ENCODE data around the gene GOLM1.
"Not testable (repeated sequence)": the region's sequence is repeated elsewhere in the genome, so short reads cannot be mapped to it uniquely, and the experiment has no call there.

GOLM1 gene, protein sequence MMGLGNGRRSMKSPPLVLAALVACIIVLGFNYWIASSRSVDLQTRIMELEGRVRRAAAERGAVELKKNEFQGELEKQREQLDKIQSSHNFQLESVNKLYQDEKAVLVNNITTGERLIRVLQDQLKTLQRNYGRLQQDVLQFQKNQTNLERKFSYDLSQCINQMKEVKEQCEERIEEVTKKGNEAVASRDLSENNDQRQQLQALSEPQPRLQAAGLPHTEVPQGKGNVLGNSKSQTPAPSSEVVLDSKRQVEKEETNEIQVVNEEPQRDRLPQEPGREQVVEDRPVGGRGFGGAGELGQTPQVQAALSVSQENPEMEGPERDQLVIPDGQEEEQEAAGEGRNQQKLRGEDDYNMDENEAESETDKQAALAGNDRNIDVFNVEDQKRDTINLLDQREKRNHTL

DNA sequence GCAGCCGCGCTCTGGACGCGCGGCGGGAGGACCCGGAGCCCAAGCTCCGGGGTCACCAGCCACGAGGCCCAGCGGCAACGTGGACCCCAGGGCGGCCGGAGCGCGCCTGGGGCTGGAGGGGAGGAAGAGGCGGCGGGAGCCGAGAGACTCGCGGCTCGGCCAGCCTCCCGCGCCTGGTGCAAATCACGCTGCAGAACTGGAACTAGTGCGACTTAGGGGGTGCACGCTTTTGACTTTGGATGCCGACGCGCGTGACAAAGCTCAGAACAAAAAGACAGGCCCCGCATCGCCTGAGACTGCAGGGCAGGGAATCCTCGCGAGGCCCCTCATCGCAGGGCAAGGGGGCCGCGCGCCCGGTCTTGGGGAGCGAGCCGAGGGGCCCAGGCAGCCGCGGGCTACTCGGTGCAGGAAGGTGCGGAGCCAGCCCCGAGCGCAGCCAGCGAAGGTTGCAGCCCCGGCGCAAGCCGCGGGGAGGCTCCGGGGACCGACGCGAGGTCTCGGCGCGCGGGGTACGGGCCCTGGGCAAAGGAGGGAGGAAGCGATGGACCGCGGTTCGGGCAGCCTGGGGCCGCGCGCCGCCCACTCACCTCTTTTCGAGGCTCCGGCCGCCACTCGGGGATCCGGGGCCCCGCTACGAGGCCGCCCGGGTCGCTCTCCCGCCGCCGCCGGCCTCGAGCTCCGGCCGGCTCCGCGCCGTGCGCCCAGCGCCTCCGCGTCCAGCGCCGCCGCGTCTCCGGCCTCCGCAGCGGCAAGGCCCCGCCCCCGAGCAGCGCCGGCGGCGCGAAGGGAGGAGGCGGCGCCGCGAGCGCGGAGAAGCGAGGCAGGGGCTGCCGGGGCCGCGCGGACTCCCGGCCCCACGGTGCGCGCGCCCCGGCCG lies at the start of gene GOLM1:
Gene GOLM1 (minus strand): TSS at position 735 of the 877 bp plus-strand sequence. CDS start 20,238 bp downstream, outside the sequence.
- DNase-seq = peak; percentile 5

DNA sequence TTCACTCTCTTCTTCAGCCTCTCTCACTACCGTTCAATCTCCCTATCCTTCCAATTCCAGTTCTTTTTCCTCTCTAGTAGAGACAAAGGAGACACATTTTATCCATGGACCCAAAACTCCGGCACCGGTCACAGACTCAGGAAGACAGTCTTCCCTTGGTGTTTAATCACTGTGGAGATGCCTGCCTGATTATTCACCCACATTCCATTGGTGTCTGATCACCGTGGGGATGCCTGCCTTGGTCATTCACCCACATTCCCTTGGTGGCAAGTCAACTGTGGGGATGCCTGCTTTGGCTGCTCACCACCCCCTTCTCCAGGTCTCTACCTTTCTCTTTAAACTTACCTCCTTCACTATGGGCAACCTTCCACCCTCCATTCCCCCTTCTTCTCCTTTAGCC lies 47.3 kb upstream of the GOLM1 start:
- not testable (repeated sequence) for DNase-seq

DNA sequence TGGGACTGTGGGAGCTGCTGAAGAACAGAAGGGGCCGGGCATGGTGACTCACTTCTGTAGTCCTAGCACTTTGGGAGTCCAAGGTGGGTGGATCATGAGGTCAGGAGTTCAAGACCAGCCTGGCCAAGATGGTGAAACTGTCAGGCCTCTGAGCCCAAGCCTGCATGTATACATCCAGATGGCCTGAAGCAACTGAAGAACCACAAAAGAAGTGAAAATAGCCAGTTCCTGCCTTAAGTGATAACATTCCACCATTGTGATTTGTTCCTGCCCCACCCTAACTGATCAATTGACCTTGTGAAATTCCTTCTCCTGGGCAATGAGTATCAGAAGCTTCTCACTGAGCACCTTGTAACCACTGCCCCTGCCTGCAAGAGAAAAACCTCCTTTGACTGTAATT lies 46.6 kb upstream of the GOLM1 start:
- not testable (repeated sequence) for DNase-seq

DNA sequence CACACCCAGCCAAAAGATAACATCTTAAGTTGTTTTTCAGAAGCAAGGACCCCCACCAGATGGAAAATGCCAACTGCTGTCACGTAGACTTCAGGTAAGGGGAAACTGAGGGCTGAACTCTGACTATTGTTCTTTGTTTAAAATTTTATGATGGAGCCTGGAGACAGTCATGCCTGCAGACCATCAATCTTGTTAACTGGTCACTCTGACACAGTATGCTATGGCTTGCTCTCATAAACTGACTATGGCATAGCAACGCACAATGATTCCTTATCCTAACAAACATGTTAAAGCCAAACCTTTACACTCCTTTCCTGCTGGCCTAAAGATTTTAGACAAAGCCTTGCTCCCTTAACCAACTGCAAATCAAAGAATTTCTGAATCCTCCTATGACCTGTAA lies 43.6 kb upstream of the GOLM1 start:
- DNase-seq = no peak

DNA sequence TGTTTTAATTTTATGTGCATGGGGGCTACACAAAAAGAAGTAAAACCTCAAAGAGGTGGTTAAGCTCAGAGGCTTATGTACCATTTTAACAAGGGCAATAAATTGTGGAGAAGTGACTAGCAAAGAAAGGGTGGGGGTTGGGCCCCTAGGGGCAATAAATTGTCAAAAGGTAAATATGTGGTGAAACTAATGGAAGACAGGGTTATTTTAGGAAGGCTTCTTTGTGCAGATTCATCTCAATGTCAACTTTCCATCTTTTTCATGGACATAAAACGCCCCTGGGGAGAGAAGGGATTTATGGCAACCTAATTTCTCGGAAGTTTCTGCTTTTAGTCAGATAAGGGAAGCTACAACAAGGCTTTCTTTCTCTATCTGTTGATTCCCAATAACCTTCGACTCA lies 42.5 kb upstream of the GOLM1 start:
- DNase-seq = no peak

DNA sequence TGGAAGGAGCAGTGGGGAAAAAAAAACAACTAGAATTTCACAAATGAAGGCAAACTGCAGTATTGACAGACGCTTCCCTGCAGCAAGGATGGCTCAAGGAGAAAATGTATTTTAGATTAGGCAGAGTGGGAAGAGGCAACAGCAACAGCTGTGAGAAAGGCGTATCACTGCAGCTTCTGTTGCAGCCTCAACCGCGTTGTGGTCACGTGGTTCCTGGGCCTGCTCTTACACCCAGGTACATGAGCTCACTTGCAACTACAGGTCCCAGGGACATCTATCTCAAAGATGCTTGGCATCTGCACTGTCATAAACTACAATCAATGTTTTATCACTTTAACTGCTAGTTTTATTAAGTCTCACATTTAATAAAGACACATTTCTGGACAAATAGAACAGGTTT lies 36.0 kb upstream of the GOLM1 start:
- DNase-seq = no peak

DNA sequence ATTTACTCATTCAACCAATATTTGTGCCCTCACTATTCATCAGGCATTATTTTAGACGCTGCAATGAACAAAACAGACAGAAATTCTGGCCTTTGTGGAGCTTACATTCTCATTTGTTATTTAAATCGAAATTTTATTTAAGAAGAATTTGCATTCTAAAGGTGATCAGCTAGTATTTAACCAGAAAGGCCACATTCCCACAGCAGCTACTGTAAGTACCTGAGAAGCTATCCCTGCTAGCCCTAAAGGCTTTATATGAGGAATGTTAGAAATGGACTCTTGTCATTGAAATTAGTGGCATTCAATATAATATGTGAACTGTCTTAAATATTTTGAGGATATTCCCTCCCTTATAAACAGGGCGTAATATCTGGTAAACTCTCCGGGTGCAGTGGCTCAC lies 35.0 kb upstream of the GOLM1 start:
- DNase-seq = no peak

DNA sequence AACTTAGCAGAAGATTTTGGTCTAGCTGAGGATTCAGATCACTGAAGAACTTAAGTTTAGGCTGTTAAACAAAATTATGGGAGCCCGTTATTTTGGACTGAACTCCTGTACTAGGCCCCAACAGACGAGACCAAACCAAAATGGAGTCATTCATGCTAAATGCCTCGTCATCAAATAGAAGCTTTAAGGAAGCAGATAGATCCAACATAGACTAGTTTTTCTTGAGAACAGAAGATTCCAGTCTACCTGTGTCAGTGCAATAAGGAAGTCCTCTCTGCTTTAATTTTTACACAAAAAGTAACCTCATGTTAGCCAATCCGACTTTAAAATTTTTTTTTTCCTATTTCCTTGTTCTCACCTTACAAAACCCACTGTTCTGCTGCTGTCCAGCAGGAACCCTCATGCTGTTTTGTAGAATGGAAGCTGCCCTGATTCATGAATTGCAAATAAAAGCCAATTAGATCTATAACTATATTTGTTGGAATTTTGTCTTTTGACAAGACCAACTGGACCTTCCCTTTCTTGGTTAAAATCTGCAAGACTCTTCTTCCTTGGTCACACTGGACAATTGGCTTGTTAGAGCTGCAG lies 29.0 kb upstream of the GOLM1 start:
- DNase-seq = no peak

DNA sequence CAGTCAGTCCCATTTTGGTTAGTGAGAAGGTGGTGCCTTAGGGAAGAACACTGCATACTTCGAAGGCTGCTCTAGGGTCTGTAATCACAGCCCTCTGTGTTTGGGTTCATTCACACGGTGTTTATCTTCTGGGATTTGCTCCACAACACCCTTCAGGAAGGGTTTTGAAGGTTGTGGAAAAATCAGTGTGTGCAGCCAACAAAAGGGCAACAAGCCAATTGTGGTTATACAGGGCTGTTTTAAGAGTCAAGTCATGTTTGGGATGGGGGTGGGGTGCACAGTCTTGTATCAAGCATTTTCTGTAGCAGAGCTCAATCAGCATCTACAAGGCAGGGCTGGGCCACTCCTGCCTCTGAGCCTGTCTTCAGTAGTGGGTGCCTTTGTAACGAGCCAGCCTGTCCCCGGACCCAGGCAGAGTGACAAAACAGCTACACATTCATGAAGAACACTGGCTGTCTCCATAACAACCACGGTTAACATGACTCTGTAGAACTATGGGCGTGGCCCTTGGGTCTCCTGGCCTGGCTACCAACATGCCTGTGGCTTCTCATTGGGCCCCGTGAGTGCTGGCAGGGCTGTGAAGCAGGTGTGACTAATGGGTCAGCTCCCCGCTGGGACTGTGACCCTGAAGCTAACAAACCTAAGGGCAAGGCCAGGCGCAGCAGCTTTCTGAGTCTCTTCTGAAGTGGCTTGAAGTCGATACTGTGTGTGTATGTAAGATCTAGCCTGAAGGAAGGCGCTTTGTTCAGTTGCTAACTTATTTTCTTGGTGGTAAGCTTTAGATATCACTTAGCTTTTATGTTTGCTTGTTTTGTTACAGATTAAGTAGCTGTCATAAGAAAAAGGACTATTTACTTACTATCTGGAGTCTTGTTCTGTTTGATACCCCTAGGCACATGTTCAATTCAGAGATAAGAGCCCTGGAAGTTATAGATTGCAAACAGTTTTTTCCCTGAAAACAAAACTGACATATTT lies 27.9 kb upstream of the GOLM1 start:
- peak; percentile 63 for DNase-seq

DNA sequence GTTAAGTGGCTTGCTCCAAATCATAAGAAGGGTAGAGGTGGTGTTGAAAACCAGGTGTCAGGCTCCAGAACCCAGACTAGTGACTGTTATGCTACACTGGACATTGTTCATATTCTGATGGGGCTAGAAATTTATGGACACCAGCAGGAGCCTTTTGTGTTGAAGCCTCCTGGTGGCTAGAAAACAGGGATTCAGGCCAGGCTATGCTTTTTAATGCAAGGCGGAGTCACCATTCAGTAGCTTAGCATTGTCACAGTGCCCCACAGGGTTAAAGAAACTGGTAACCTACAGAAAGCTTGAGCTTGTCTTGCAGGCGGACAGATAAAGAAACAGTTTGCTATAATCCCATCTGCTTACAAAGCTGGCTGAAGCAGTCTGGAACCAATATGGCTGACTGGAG lies 23.0 kb upstream of the GOLM1 start:
- no peak for DNase-seq

DNA sequence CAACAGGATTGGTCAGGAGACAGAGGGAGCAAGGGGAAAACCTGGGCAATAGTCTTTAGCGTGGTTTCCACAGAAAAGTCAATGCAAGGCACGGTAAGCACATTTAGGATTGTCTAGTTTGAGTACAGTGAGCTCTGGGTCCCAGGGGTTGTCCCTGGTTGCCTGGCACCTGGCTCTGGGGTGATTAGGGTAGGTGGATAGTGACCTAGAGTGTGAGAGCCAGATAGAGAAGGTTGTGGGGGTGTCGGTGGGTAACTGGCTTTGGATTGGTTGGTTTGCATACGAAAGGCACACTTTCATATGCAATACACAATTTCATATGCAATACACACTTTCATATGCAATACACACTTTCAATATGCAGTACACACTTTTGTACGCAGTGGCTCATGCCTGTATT lies 20.1 kb upstream of the GOLM1 start:
- no peak for DNase-seq

DNA sequence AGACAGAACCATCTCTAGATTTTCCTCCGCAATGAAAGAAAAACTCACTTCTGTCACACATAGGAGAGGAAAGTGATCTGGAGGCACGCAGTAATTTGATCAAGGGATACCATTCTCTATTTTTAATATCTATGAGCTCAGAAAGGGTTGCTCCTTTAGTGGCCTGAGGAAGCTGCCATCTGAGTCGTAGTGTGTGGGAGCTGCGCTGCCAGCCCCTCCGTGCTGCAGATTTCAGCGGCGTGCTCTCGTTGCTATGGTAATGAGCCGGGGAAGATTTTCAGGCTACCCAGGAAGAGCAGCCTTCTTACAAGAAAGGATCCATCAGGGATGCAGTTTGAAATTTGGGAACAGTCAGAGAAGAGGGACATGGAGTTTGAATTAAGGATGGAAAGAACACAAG lies 17.1 kb upstream of the GOLM1 start:
- DNase-seq = no peak

DNA sequence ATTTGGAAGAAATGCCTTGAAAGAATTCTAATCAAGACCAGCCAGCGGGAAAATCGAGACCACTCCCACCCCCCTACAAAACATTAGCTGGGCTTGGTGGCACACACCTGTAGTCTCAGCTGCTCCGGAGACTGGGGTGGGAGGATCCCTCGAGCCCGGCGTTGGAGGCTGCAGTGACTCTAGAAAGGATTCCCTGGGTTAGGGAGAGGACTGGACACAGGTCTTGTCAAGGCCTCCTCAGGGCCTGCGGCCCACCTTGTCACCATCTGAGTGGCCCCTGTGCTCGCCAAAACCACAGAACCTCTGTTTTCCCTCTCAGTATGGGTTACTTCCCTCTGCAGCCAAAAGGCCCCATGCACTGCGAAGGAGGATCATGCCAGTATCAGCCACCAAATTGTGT lies 16.5 kb upstream of the GOLM1 start:
- DNase-seq = no peak

DNA sequence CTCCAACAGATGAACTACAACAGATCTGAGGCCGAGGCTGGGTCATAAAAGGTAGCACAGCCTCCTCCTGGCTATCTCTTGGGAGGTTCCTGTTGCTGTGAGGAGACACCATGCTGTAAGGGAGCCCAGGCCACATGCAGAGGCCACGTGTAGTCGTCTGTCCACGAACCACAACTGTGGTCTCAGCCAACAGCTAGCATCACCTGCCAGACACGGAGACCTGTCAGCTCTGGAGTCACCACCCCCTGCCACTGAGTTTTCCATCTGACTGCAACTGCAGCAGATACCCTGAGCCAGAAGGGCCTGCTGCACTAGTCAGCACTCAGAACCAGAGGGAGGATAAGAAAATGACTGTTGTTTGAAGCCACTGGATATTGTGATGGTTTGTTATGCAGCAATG lies 12.7 kb upstream of the GOLM1 start:
- DNase-seq = no peak

DNA sequence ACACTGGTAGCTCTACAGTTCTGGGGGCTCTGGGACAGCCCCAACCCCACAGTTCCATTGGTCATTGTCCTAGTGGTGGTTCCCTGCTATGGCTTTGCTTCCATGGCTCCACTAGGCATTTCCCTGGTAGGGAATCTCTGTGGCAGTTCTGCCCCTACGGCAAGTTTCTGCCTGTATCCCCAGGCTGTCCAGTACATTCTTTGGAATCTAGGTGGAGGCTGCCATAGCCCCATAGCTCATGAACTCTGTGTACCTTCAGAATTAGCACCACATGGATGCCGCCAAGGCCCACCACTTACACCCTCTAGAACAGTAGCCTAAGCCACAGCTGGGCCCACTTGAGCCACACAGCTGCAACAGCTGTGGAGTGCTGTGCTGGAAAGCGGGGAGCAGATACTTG lies 3.3 kb upstream of the GOLM1 start:
- no peak for DNase-seq

DNA sequence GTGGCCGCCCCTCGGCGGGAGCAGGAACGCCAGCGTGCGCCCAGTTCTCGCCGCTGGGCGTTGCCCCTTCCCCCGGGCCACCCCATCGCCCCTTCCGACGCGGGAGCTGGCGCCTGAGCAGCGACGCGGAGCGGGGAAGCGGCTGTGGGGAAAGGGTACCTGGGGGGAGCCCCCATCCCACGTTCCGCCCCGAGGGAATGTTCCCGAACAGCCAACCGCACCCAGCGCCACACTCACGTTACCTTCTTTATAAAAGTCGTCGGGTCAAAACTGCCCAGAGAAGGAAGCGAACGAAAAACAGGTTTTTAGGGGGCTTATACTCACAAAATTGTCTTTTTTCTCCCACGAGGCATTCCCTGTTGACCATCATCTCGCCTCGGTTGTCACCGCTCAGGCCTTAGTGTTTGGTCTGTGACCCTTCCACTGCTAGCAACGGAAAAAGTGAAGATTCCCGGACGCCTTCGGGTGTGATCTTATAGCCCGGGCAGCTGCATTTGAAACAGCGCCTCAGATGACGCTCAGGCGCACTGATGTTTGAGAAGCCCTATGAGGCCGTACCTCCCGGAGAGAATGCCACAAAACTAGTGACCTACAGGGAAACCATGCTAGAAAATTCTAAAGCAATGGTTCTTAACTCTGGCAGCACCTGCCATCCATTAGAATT lies 475 bp upstream of the GOLM1 start:
- peak; percentile 8 for DNase-seq

DNA sequence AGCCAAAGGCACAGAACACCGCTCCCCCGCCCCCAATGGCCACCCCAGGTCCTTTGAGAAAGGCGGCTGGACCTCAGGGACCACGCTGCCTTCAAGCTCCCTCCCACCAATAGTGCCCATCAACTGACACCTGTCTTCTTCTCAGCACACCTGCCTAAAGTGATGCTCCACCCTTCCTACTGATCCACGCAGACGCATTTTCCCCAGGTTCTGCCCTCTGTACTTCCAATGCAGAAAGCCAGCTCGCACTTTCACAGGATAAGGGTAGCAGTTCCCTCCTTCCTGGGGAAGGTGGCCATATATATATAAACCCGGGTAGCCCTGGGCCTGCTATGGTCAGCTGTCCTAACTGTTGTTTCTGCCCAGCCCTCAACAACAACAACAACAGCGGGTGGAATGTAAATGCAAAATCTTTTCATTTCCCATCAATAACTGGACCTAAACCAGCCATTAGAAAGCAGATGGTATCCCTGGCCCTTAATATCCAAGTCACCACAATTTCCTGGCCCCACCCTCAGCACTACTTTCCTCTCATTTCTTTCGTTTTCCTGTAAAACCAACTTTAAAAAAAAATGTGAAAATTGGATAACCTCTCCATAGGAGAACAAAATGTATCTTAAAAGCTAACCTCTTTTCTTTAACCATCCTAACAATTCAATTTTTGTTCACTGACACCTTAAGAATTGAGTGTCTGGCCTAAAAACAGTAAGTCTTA lies 1.7 kb downstream of the GOLM1 start:
- peak; percentile 38 for DNase-seq

DNA sequence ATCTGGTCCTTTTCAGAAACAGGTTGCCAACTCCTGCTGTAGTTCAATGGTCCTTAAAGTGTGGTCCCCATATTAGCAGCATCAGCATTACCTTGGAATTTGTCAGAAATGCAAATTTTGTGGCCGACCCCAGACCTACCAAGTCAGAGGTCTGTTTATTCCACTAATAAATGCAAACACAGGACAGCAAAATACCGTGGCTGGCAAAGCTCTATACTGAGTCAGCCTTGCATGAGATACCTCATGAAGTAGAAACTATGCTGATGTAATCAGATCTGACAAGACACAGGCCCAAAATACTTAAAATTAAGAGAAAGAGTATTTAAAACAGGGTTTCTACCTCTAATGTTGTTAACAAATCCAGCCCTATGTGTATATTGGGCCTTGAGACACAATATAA lies 3.0 kb downstream of the GOLM1 start:
- peak; percentile 4 for DNase-seq

DNA sequence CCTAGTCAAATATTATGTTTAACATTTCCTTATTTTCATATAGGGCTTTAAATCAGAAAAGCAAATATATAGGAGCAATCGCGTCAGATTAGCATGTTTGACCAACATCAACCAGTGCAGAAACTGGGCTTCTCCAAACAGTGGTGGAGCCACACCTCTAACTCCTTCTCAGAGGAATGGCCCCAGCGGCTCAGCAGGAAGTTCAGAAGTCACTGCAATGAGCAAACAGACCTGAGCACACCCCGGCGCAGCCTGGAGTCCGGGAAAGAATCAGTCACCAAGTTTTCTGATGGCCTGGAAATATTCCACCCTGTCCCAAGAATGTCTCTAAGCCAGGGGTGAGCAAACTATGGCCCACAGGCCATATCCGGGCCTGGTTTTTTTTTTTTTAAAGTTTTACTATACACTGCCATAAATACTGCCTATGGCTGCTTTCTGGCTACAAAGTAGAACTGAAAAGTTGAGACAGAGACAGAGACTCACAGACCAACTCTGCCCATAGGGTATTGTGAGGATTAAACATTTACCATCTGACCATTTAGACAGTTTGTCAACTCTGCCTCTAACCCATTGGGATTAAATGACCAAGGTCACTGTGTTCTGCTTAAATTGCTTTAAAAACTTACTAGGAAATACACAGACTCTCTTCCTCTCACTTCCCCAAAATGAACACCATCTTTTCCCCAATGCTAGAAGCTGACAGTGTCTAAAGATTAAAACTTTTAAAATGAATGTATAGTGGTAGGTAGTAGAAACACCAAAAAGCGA lies 5.4 kb downstream of the GOLM1 start:
- peak; percentile 20 for DNase-seq

DNA sequence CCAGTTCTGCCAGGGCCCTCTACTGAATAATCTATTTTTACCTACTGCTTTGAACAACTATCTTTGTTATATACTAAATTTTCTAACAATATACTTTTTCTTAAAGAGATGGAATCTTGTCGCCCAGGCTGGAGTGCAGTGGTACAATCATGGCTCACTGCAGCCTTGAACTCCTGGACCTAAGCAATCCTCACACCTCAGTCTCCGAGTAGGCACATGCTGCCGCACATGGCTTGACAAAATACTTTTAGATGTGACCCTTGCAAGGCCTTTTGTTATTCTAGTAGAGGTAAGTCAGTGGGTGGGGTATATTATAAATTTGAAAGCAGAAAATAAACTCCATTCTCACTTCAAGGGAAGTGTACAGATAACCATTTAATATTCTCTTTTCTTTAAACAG lies 7.9 kb downstream of the GOLM1 start:
- no peak for DNase-seq
